ENCODE results near the gene PTBP1. TPM values are rescaled to one million over a fixed set of nuclear protein-coding genes. Genes with fewer than 3 reads are reported as not detected.

The PTBP1 gene
- total and polyA plus RNA-seq, 2 of the 13 experiments (the other 11 are each of a cell fraction or from before 2014, with no cell fraction given) = 195 to 288 TPM

- TF ChIP-seq TBX2 (CRISPR knock-in tag; IDR thresholded peaks at IDR 0.05; ENCODE audit: borderline replicate concordance) (peak; percentile 15; the same call in 1 of the 2 replicates), ZNF431 (CRISPR knock-in tag; IDR thresholded peaks at IDR 0.05; ENCODE audit: borderline replicate concordance, low read depth) (no peak), HOXD1 (CRISPR knock-in tag; IDR thresholded peaks at IDR 0.05) (no peak), ARID5B (CRISPR knock-in tag; IDR thresholded peaks at IDR 0.05) (no peak), ZFP91 (CRISPR knock-in tag; IDR thresholded peaks at IDR 0.05; ENCODE audit: borderline replicate concordance) (peak; percentile 78; the same call in 1 of the 2 replicates), ZNF230 (CRISPR knock-in tag; IDR thresholded peaks at IDR 0.05) (no peak), RAD51 (IDR thresholded peaks at IDR 0.05; ENCODE audit: borderline replicate concordance) (no peak), ZBTB46 (CRISPR knock-in tag; IDR thresholded peaks at IDR 0.05; ENCODE audit: borderline replicate concordance) (no peak), GABPA (IDR thresholded peaks at IDR 0.05; ENCODE audit: low read depth, low read length) (peak; percentile 47), GABPA (CRISPR knock-in tag; IDR thresholded peaks at IDR 0.05; ENCODE audit: low read depth) (peak; percentile 80), HNRNPUL1 (IDR thresholded peaks at IDR 0.05; ENCODE audit: low read depth, low read length) (no peak), GTF3A (CRISPR knock-in tag; conservative IDR thresholded peaks at IDR 0.05) (0 out of 2 replicates have a peak, but pooled peaks have one; percentile 7), POLR2A (IDR thresholded peaks at IDR 0.05; ENCODE audit: insufficient read depth in 1 of 2, low read depth in 2 of 2, low read length in 2 of 2) (peak; percentile 27 to 68; a peak in 1 of 4 replicates), EP300 (IDR thresholded peaks at IDR 0.05; ENCODE audit: low read depth in 2 of 2, low read length in 2 of 2) (no peak), EP300 (CRISPR knock-in tag; IDR thresholded peaks at IDR 0.05; ENCODE audit: borderline replicate concordance) (0 out of 2 replicates have a peak, but pooled peaks have one; percentile 15), PBX3 (CRISPR knock-in tag; IDR thresholded peaks at IDR 0.05; ENCODE audit: borderline replicate concordance) (no peak), ZNF776 (CRISPR knock-in tag; IDR thresholded peaks at IDR 0.05) (no peak), ZNF543 (CRISPR knock-in tag; IDR thresholded peaks at IDR 0.05) (peak; percentile 58), ZNF441 (CRISPR knock-in tag; IDR thresholded peaks at IDR 0.05; ENCODE audit: borderline replicate concordance) (no peak)
These were observed 8.1 kb upstream of the PTBP1 start (continued) for GRCh38 chr19:788983-789700.
